SK-N-SH treated with all-trans-retinoic acid at 6 μM for 48 hours (cell line): ENCODE measurements around the gene PSMB10.

Experiments used
- ATAC-seq: fragments of 200-7000 bp; cut with Tn5 transposase; 3 replicates; pipeline ENCODE4 v1.9.1; 2020; ENCODE audit warnings: mild to moderate bottlenecking, moderate library complexity
- ARNTL ChIP-seq: fragments of 450-650 bp; formaldehyde crosslinking; IDR thresholded peaks from 2 replicates; pipeline ENCODE4 v1.5.0; 2020; ENCODE audit warnings: low read depth, mild to moderate bottlenecking, moderate library complexity, borderline replicate concordance
- BACH2 ChIP-seq: fragments of 250-450 bp; sonication (Bioruptor Pico); IDR thresholded peaks from 2 replicates; pipeline ENCODE4 v1.9.0; 2021; ENCODE audit warnings: mild to moderate bottlenecking, borderline replicate concordance
- CSDC2 ChIP-seq: fragments of 250-450 bp; sonication (Bioruptor Pico); IDR thresholded peaks from 2 replicates; pipeline ENCODE4 v1.5.0; 2020; ENCODE audit warnings: mild to moderate bottlenecking, moderate library complexity
- ESRRG ChIP-seq: fragments of 250-450 bp; sonication (Bioruptor Pico); IDR thresholded peaks from 2 replicates; pipeline ENCODE4 v1.6.1; 2021; ENCODE audit warnings: mild to moderate bottlenecking
- GLIS3 ChIP-seq: fragments of 250-450 bp; sonication (Bioruptor Pico); IDR thresholded peaks from 2 replicates; pipeline ENCODE4 v1.5.0; 2020; ENCODE audit warnings: mild to moderate bottlenecking, moderate library complexity
- ISL1 ChIP-seq: fragments of 250-450 bp; sonication (Bioruptor Pico); IDR thresholded peaks from 2 replicates; pipeline ENCODE4 v2.1.2; 2022; ENCODE audit warnings: mild to moderate bottlenecking, moderate library complexity
- OSR1 ChIP-seq: fragments of 250-450 bp; sonication (Bioruptor Pico); IDR thresholded peaks from 2 replicates; pipeline ENCODE4 v1.8.0; 2022; ENCODE audit warnings: moderate library complexity, mild to moderate bottlenecking, inconsistent platforms
- PPARA ChIP-seq: fragments of 250-450 bp; sonication (Bioruptor Pico); IDR thresholded peaks from 2 replicates; pipeline ENCODE4 v1.5.0; 2020; ENCODE audit warnings: mild to moderate bottlenecking, borderline replicate concordance
- RARB ChIP-seq: fragments of 250-450 bp; sonication (Bioruptor Pico); IDR thresholded peaks from 2 replicates; pipeline ENCODE4 v1.8.0; 2021; ENCODE audit warnings: mild to moderate bottlenecking, moderate library complexity
- SNAI2 ChIP-seq: fragments of 250-450 bp; sonication (Bioruptor Pico); IDR thresholded peaks from 2 replicates; pipeline ENCODE4 v1.5.0; 2020; ENCODE audit warnings: mild to moderate bottlenecking, moderate library complexity
- TCF4 ChIP-seq: fragments of 250-450 bp; sonication (Bioruptor Pico); IDR thresholded peaks from 2 replicates; pipeline ENCODE4 v1.8.0; 2021; ENCODE audit warnings: mild to moderate bottlenecking, moderate library complexity, borderline replicate concordance
- TOX ChIP-seq: fragments of 250-450 bp; sonication (Bioruptor Pico); IDR thresholded peaks from 2 replicates; pipeline ENCODE4 v1.8.0; 2021; ENCODE audit warnings: mild to moderate bottlenecking, moderate library complexity, borderline replicate concordance
- ZC3H10 ChIP-seq: fragments of 250-450 bp; sonication (Bioruptor Pico); IDR thresholded peaks from 2 replicates; pipeline ENCODE4 v1.5.1; 2021; ENCODE audit warnings: mild to moderate bottlenecking, moderate library complexity
- ZFP3 ChIP-seq: fragments of 250-450 bp; sonication (Bioruptor Pico); IDR thresholded peaks from 2 replicates; pipeline ENCODE4 v1.5.0; 2020; ENCODE audit warnings: mild to moderate bottlenecking, moderate library complexity
- ZNF565 ChIP-seq: fragments of 450-650 bp; formaldehyde crosslinking; conservative IDR thresholded peaks from 2 replicates; pipeline ENCODE4 v1.5.0; 2020; ENCODE audit warnings: low read depth, mild to moderate bottlenecking, moderate library complexity
- ZNF70 ChIP-seq: fragments of 450-650 bp; formaldehyde crosslinking; IDR thresholded peaks from 2 replicates; pipeline ENCODE4 v1.5.0; 2020; ENCODE audit warnings: mild to moderate bottlenecking, moderate library complexity
- ZNF8 ChIP-seq: fragments of 450-650 bp; formaldehyde crosslinking; IDR thresholded peaks from 2 replicates; pipeline ENCODE4 v1.5.0; 2020; ENCODE audit warnings: mild to moderate bottlenecking, moderate library complexity
- TF ChIP-seq, protein P1 (sequence below): fragments of 250-450 bp; sonication (Bioruptor Pico); IDR thresholded peaks from 2 replicates; pipeline ENCODE4 v1.5.1; 2021; ENCODE audit warnings: mild to moderate bottlenecking, moderate library complexity
- TF ChIP-seq, protein P2 (sequence below): fragments of 250-450 bp; sonication (Bioruptor Pico); IDR thresholded peaks from 2 replicates; pipeline ENCODE4 v1.5.1; 2020; ENCODE audit warnings: low read depth, mild to moderate bottlenecking, moderate library complexity
- TF ChIP-seq, protein P3 (sequence below): fragments of 250-450 bp; sonication (Bioruptor Pico); IDR thresholded peaks from 2 replicates; pipeline ENCODE4 v1.5.0; 2020; ENCODE audit warnings: mild to moderate bottlenecking, moderate library complexity
- TF ChIP-seq, protein P4 (sequence below): fragments of 250-450 bp; sonication (Bioruptor Pico); IDR thresholded peaks from 2 replicates; pipeline ENCODE4 v1.8.0; 2021; ENCODE audit warnings: low read depth, mild to moderate bottlenecking, moderate library complexity, borderline replicate concordance
- TF ChIP-seq, protein P5 (sequence below): fragments of 250-450 bp; sonication (Bioruptor Pico); IDR thresholded peaks from 2 replicates; pipeline ENCODE4 v1.8.0; 2020; ENCODE audit warnings: mild to moderate bottlenecking, moderate library complexity, borderline replicate concordance

PSMB10 gene

DNA sequence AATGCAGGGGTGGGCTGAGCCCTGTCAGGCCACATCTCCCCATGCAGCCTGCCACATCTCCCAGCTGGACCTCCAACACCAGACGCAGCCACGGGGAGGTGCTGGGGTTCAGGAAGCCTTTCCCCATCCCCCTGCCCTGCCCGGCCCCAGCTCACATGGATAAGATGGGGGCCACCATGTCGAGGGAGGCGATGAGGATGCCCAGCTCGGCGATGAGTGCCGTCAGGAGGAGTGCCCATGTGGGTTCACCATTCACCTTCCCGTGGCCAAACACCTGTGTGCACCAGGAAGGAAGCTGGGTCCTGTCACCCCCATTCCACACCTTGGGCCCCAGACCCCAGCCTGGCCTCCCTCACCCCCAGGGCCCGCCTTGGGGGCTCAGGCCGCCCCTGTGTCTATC, 13.0 kb upstream of the PSMB10 start:
- no peak for ATAC-seq
- TF ChIP-seq, protein P1, sequence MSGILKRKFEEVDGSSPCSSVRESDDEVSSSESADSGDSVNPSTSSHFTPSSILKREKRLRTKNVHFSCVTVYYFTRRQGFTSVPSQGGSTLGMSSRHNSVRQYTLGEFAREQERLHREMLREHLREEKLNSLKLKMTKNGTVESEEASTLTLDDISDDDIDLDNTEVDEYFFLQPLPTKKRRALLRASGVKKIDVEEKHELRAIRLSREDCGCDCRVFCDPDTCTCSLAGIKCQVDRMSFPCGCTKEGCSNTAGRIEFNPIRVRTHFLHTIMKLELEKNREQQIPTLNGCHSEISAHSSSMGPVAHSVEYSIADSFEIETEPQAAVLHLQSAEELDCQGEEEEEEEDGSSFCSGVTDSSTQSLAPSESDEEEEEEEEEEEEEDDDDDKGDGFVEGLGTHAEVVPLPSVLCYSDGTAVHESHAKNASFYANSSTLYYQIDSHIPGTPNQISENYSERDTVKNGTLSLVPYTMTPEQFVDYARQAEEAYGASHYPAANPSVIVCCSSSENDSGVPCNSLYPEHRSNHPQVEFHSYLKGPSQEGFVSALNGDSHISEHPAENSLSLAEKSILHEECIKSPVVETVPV = no peak
- TF ChIP-seq, protein P2, sequence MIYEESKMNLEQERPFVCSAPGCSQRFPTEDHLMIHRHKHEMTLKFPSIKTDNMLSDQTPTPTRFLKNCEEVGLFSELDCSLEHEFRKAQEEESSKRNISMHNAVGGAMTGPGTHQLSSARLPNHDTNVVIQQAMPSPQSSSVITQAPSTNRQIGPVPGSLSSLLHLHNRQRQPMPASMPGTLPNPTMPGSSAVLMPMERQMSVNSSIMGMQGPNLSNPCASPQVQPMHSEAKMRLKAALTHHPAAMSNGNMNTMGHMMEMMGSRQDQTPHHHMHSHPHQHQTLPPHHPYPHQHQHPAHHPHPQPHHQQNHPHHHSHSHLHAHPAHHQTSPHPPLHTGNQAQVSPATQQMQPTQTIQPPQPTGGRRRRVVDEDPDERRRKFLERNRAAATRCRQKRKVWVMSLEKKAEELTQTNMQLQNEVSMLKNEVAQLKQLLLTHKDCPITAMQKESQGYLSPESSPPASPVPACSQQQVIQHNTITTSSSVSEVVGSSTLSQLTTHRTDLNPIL (CRISPR knock-in tag) = no peak
- TF ChIP-seq OSR1 (CRISPR knock-in tag) = no peak
- TF ChIP-seq SNAI2 (CRISPR knock-in tag) = no peak
- no peak for TF ChIP-seq BACH2 (CRISPR knock-in tag)
- no peak for TF ChIP-seq GLIS3 (CRISPR knock-in tag)
- TF ChIP-seq PPARA (CRISPR knock-in tag) = no peak
- TF ChIP-seq ZFP3 (CRISPR knock-in tag) = no peak
- no peak for TF ChIP-seq TCF4 (CRISPR knock-in tag)
- TF ChIP-seq ARNTL (CRISPR knock-in tag) = no peak
- no peak for TF ChIP-seq ZNF565 (CRISPR knock-in tag)
- TF ChIP-seq TOX (CRISPR knock-in tag) = no peak
- no peak for TF ChIP-seq RARB (CRISPR knock-in tag)
- TF ChIP-seq, protein P3, sequence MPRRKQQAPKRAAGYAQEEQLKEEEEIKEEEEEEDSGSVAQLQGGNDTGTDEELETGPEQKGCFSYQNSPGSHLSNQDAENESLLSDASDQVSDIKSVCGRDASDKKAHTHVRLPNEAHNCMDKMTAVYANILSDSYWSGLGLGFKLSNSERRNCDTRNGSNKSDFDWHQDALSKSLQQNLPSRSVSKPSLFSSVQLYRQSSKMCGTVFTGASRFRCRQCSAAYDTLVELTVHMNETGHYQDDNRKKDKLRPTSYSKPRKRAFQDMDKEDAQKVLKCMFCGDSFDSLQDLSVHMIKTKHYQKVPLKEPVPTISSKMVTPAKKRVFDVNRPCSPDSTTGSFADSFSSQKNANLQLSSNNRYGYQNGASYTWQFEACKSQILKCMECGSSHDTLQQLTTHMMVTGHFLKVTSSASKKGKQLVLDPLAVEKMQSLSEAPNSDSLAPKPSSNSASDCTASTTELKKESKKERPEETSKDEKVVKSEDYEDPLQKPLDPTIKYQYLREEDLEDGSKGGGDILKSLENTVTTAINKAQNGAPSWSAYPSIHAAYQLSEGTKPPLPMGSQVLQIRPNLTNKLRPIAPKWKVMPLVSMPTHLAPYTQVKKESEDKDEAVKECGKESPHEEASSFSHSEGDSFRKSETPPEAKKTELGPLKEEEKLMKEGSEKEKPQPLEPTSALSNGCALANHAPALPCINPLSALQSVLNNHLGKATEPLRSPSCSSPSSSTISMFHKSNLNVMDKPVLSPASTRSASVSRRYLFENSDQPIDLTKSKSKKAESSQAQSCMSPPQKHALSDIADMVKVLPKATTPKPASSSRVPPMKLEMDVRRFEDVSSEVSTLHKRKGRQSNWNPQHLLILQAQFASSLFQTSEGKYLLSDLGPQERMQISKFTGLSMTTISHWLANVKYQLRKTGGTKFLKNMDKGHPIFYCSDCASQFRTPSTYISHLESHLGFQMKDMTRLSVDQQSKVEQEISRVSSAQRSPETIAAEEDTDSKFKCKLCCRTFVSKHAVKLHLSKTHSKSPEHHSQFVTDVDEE (CRISPR knock-in tag) = no peak
- no peak for TF ChIP-seq ISL1

DNA sequence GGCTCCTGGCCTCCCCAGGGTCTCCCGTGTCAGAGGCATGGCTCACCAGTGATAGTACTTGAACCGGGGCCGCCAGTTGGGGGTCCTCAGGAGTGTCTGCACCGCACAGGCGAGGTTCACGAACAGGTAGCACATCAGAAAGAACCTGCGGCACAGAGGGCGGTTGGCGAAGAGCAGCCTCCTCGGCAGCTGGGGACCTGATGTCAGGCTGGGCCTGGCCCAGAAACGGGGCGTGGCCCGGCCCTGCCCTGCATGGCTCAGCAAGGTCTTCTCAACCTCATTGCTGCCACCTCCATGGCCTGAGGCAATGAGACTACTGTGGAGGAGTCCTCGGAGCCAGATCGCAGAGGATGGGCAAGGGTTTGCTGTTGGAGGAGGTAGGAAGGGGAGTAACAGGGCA, 11.4 kb upstream of the PSMB10 start:
- ATAC-seq = no peak
- TF ChIP-seq CSDC2 = no peak
- no peak for TF ChIP-seq BACH2 (CRISPR knock-in tag)
- TF ChIP-seq PPARA (CRISPR knock-in tag) = no peak
- no peak for TF ChIP-seq ZFP3 (CRISPR knock-in tag)
- TF ChIP-seq RARB (CRISPR knock-in tag) = no peak
- no peak for TF ChIP-seq ZNF8 (CRISPR knock-in tag)
- TF ChIP-seq OSR1 (CRISPR knock-in tag) = no peak
- no peak for TF ChIP-seq ZNF70 (CRISPR knock-in tag)
- TF ChIP-seq ZC3H10 (CRISPR knock-in tag) = no peak
- no peak for TF ChIP-seq TOX (CRISPR knock-in tag)
- TF ChIP-seq, protein P1 = no peak
- TF ChIP-seq TCF4 (CRISPR knock-in tag) = no peak
- no peak for TF ChIP-seq ESRRG (CRISPR knock-in tag)

DNA sequence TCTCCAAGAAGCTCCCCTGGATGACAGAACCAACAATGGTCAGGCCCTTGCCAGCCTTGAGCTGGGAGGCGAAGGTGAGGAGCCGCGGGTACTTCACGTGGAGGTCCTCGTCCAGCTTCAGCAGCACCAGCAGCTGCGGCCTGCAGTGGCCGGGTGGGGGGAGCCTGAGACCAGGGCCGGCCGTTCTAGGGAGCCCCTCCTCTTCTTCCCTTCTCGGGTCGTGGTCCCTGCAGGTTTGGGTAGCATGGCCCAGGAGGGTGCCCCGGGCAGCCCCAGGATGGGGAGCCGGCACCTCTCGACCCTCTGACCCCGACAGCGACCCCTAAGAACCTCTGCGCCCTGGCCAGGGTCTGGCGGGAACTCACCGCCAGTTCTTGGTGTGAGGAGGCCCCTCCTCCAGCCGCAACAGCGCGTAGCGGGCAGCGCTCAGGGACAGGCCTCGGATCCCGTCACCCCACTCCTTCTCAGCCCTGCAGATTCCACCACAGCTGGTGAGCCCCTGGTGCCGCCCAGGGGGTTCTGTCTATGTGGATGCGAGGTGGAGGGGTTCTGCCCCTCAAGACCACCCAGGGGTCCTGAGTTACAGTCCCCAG, 10.4 kb upstream of the PSMB10 start:
- no peak for ATAC-seq
- TF ChIP-seq TOX (CRISPR knock-in tag) = no peak
- TF ChIP-seq, protein P4, sequence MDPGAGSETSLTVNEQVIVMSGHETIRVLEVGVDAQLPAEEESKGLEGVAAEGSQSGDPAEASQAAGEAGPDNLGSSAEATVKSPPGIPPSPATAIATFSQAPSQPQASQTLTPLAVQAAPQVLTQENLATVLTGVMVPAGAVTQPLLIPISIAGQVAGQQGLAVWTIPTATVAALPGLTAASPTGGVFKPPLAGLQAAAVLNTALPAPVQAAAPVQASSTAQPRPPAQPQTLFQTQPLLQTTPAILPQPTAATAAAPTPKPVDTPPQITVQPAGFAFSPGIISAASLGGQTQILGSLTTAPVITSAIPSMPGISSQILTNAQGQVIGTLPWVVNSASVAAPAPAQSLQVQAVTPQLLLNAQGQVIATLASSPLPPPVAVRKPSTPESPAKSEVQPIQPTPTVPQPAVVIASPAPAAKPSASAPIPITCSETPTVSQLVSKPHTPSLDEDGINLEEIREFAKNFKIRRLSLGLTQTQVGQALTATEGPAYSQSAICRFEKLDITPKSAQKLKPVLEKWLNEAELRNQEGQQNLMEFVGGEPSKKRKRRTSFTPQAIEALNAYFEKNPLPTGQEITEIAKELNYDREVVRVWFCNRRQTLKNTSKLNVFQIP (CRISPR knock-in tag) = no peak
- TF ChIP-seq ZNF8 (CRISPR knock-in tag) = no peak
- TF ChIP-seq, protein P5, sequence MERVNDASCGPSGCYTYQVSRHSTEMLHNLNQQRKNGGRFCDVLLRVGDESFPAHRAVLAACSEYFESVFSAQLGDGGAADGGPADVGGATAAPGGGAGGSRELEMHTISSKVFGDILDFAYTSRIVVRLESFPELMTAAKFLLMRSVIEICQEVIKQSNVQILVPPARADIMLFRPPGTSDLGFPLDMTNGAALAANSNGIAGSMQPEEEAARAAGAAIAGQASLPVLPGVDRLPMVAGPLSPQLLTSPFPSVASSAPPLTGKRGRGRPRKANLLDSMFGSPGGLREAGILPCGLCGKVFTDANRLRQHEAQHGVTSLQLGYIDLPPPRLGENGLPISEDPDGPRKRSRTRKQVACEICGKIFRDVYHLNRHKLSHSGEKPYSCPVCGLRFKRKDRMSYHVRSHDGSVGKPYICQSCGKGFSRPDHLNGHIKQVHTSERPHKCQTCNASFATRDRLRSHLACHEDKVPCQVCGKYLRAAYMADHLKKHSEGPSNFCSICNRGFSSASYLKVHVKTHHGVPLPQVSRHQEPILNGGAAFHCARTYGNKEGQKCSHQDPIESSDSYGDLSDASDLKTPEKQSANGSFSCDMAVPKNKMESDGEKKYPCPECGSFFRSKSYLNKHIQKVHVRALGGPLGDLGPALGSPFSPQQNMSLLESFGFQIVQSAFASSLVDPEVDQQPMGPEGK (CRISPR knock-in tag) = no peak
- TF ChIP-seq BACH2 (CRISPR knock-in tag) = no peak
- TF ChIP-seq ZNF565 (CRISPR knock-in tag) = no peak
- TF ChIP-seq ISL1 = no peak
- TF ChIP-seq ARNTL (CRISPR knock-in tag) = no peak
- TF ChIP-seq RARB (CRISPR knock-in tag) = no peak
- TF ChIP-seq CSDC2 = no peak
